H1 (cell line): ENCODE data around the gene HSD11B1L. TPM values are rescaled to one million over a fixed set of nuclear protein-coding genes. Genes with fewer than 3 reads are reported as not detected.

Experiments
- polyA plus RNA-seq, 7 experiments: library from polyadenylated mRNA; depleted of rRNA in 3 of 7; stranded (reverse) in 5 of 7; unstranded in 2 of 7; fragments of >200 nt in 5 of 7; fragments of 200-250 nt in 2 of 7; gene quantifications; 1 replicate in 5 of 7; 2 replicates in 1 of 7; 4 replicates in 1 of 7; pipeline versions ENCODE4 v1.2.1 to v1.2.3, GENCODE V29; 2011 to 2013; ENCODE audit warnings: missing spikeins in 2 of 7, mixed read lengths in 2 of 7
- total RNA-seq: library from RNA; stranded (reverse); fragmentation: NEBNext Ultra II Directional; extraction: Animal tissue kit (Norgen Biotek cat#: 25700); gene quantifications from 2 replicates; pipeline ENCODE4 v1.2.1, GENCODE V29; 2021

Gene HSD11B1L
- total and polyA plus RNA-seq, 2 of the 8 experiments (the other 6 are each of a cell fraction or from before 2014, with no cell fraction given) = 8.2 to 20.6 TPM

Other genes starting within 250 kb of the HSD11B1L start
- not detected in 2 replicates for gene ZNRF4, start 225.6 kb upstream of the HSD11B1L start, total RNA-seq
- not detected in 2 replicates for gene ZNRF4, start 225.6 kb upstream of the HSD11B1L start, polyA plus RNA-seq (2011; rRNA removed)
- 0.48 and 0.52 TPM in 2 replicates for gene TINCR, start 113.1 kb upstream of the HSD11B1L start, total RNA-seq
- 1.2 and 1.4 TPM in 2 replicates for gene TINCR, start 113.1 kb upstream of the HSD11B1L start, polyA plus RNA-seq (2011; rRNA removed)
- 63.8 and 74.4 TPM in 2 replicates for gene SAFB2, start 58.3 kb upstream of the HSD11B1L start, total RNA-seq
- gene SAFB2, start 58.3 kb upstream of the HSD11B1L start, polyA plus RNA-seq (2011; rRNA removed) = 14.8 and 31.1 TPM in 2 replicates
- gene SAFB, start 57.9 kb upstream of the HSD11B1L start, total RNA-seq = 109 and 110 TPM in 2 replicates
- gene SAFB, start 57.9 kb upstream of the HSD11B1L start, polyA plus RNA-seq (2011; rRNA removed) = 27.0 and 69.5 TPM in 2 replicates
- gene MICOS13, start 511 bp upstream of the HSD11B1L start, total RNA-seq = 17.3 and 20.4 TPM in 2 replicates
- gene MICOS13, start 511 bp upstream of the HSD11B1L start, polyA plus RNA-seq (2011; rRNA removed) = 36.1 and 36.9 TPM in 2 replicates
- gene RPL36, start 9.3 kb downstream of the HSD11B1L start, total RNA-seq = 1,075 and 1,137 TPM in 2 replicates
- 730 and 951 TPM in 2 replicates for gene RPL36, start 9.3 kb downstream of the HSD11B1L start, polyA plus RNA-seq (2011; rRNA removed)
- gene LONP1, start 39.1 kb downstream of the HSD11B1L start, total RNA-seq = 117 and 124 TPM in 2 replicates
- 98.1 and 157 TPM in 2 replicates for gene LONP1, start 39.1 kb downstream of the HSD11B1L start, polyA plus RNA-seq (2011; rRNA removed)
- gene CATSPERD, start 39.6 kb downstream of the HSD11B1L start, total RNA-seq = not detected in 2 replicates
- gene CATSPERD, start 39.6 kb downstream of the HSD11B1L start, polyA plus RNA-seq (2011; rRNA removed) = 0.12 TPM in 1 of 2 replicates, not detected in the other
- 2.1 and 3.7 TPM in 2 replicates for gene PRR22, start 103.7 kb downstream of the HSD11B1L start, total RNA-seq
- gene PRR22, start 103.7 kb downstream of the HSD11B1L start, polyA plus RNA-seq (2011; rRNA removed) = 1.9 and 4.1 TPM in 2 replicates
- gene DUS3L, start 110.1 kb downstream of the HSD11B1L start, total RNA-seq = 39.1 and 39.4 TPM in 2 replicates
- gene DUS3L, start 110.1 kb downstream of the HSD11B1L start, polyA plus RNA-seq (2011; rRNA removed) = 37.6 and 45.8 TPM in 2 replicates
- 4.6 and 5.3 TPM in 2 replicates for gene NRTN, start 124.0 kb downstream of the HSD11B1L start, total RNA-seq
- 3.9 and 5.9 TPM in 2 replicates for gene NRTN, start 124.0 kb downstream of the HSD11B1L start, polyA plus RNA-seq (2011; rRNA removed)
- not detected in 2 replicates for gene FUT6, start 158.7 kb downstream of the HSD11B1L start, total RNA-seq
- gene FUT6, start 158.7 kb downstream of the HSD11B1L start, polyA plus RNA-seq (2011; rRNA removed) = not detected in 2 replicates
- gene FUT3, start 170.4 kb downstream of the HSD11B1L start, total RNA-seq = 0.40 and 0.63 TPM in 2 replicates
- gene FUT3, start 170.4 kb downstream of the HSD11B1L start, polyA plus RNA-seq (2011; rRNA removed) = 0.15 and 0.41 TPM in 2 replicates
- gene FUT5, start 189.5 kb downstream of the HSD11B1L start, total RNA-seq = not detected in 2 replicates
- gene FUT5, start 189.5 kb downstream of the HSD11B1L start, polyA plus RNA-seq (2011; rRNA removed) = not detected in 2 replicates
- 205 and 206 TPM in 2 replicates for gene NDUFA11, start 222.8 kb downstream of the HSD11B1L start, total RNA-seq
- 1,037 and 1,353 TPM in 2 replicates for gene NDUFA11, start 222.8 kb downstream of the HSD11B1L start, polyA plus RNA-seq (2011; rRNA removed)
- 1.2 and 1.3 TPM in 2 replicates for gene VMAC, start 223.8 kb downstream of the HSD11B1L start, total RNA-seq
- 2.2 and 3.9 TPM in 2 replicates for gene VMAC, start 223.8 kb downstream of the HSD11B1L start, polyA plus RNA-seq (2011; rRNA removed)
- 1.8 and 2.1 TPM in 2 replicates for gene CAPS, start 233.2 kb downstream of the HSD11B1L start, total RNA-seq
- gene CAPS, start 233.2 kb downstream of the HSD11B1L start, polyA plus RNA-seq (2011; rRNA removed) = 2.4 and 4.2 TPM in 2 replicates